Choroid plexus epithelial cell (primary cell): Measurements from ENCODE around the gene MROH2B.
"Not testable (repeated sequence)": the region's sequence is repeated elsewhere in the genome, so short reads cannot be mapped to it uniquely, and the experiment has no call there.

ENCODE experiments used
- DNase-seq: peaks from one replicate; pipeline ENCODE4 v3.0.0-alpha.2; 2010; ENCODE audit warnings: low read depth
- H3K4me3 ChIP-seq: 2 replicates; pipeline ENCODE4 v1.5.1; 2011; ENCODE audit warnings: low read depth, mild to moderate bottlenecking, control low read depth, low read length, moderate library complexity
- TF ChIP-seq, protein P1 (sequence below): conservative IDR thresholded peaks from 2 replicates; pipeline ENCODE4 v1.5.1; 2011; ENCODE audit warnings: low read depth, mild to moderate bottlenecking, control low read depth, inconsistent platforms, low read length, moderate library complexity

The MROH2B gene

DNA sequence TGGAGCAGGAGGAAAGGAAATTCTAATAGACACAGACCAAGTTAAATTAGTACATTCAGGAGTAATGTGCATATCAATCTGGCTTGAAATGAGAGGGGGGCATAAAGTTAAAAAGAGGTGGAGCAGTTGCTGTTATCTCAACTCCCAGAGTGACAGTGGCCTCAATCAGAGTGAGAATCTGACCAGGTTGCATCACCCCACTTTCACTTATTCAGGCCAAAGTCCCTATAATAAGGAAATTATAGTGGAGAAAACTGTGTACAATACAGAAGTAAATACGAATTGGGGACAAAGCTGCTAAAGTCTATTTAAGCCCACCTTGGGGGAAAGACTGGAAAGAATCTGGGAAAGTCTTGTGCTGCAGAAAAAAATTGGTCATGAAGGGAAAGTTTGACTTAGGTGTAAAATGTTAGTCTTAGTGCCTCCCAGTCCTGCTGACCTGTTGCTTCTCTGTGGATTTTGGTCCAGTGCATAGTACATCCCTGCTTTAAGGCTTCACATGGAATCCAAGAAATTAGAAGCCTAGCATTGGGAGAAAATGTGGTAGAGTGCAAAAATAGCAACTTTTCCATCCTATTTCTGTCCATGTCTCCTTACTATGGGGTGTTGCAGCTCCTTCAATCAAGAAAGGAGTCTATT lies 27.9 kb downstream of the MROH2B start:
- DNase-seq = no peak
- H3K4me3 ChIP-seq = no peak overlapping the region
- TF ChIP-seq, protein P1, sequence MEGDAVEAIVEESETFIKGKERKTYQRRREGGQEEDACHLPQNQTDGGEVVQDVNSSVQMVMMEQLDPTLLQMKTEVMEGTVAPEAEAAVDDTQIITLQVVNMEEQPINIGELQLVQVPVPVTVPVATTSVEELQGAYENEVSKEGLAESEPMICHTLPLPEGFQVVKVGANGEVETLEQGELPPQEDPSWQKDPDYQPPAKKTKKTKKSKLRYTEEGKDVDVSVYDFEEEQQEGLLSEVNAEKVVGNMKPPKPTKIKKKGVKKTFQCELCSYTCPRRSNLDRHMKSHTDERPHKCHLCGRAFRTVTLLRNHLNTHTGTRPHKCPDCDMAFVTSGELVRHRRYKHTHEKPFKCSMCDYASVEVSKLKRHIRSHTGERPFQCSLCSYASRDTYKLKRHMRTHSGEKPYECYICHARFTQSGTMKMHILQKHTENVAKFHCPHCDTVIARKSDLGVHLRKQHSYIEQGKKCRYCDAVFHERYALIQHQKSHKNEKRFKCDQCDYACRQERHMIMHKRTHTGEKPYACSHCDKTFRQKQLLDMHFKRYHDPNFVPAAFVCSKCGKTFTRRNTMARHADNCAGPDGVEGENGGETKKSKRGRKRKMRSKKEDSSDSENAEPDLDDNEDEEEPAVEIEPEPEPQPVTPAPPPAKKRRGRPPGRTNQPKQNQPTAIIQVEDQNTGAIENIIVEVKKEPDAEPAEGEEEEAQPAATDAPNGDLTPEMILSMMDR = no peak

DNA sequence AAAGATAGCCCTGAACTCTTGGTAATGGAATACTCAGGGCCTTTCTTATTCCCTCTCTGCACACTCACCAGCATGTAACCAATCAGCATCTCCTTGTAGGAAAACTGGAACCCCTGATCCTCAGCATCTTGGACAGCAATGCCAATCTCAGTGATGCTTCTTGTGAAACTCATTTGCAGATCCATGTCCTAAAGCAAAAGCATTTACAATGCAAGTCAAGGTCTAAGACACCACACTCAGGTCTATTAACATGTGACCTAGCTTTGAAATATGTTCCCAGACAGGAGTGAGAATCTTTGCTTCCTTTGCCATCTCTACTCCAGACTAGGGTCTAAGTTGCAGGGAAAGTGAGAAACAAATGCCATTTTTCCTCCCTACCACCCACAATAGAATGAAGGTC lies 38.2 kb downstream of the MROH2B start:
- TF ChIP-seq, protein P1 = no peak
- no peak overlapping the region for H3K4me3 ChIP-seq

DNA sequence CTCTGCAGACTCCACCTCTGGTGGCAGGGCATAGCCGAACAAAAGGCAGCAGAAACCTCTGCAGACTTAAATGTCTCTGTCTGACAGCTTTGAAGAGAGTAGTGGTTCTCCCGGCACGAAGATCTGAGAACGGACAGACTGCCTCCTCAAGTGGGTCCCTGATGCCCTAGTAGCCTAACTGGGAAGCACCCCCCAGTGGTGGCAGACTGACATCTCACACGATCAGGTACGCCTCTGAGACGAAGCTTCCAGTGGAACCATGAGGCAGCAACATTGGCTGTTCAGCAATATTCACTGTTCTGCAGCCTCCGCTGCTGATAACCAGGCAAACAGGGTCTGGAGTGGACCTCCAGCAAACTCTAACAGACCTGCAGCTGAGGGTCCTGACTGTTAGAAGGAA lies 48.5 kb downstream of the MROH2B start:
- not testable (repeated sequence) for H3K4me3 ChIP-seq, DNase-seq

More for the DNA sequence above, 38.2 kb downstream of the MROH2B start:
- no peak for DNase-seq

DNA sequence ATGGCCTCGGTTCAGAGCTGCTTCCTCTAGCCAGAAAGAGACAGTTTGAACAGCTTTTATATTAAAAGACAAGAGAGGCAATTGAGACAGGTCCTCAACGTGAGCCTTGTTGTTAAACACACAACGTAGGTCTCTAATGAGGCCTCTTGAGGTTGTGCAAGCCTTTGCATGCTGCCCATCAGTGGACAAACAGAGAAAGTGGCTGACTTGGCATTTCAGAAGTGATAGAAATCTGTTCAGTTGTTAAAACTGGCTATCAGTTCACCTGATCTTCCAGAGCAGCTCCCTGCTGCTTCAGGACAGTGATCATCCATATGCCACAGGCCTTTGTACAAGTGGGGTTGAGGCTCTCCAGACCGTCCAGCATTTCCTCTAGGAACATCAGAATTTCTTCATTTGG lies 58.8 kb downstream of the MROH2B start:
- no peak for DNase-seq
- H3K4me3 ChIP-seq = no peak overlapping the region
- TF ChIP-seq, protein P1 = no peak

DNA sequence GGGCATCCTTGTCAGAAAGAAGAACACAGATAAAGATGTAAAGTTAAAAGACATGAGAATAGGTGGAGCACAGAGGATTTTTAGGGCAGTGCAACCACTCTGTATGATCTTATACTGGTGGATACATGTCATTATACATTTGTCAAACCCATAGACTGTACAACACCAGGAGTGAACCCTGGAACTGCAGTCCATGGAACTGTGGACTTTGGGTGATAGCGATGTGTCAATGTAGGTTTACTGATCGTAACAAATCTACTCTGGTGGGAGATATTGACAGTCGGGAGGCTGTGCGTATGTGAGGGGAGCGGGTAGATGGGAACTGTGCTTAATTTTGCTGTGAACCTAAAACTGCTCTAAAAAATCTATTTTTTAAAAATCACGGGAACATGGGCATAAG lies 60.6 kb downstream of the MROH2B start:
- no peak for DNase-seq
- TF ChIP-seq, protein P1 = no peak
- no peak overlapping the region for H3K4me3 ChIP-seq

DNA sequence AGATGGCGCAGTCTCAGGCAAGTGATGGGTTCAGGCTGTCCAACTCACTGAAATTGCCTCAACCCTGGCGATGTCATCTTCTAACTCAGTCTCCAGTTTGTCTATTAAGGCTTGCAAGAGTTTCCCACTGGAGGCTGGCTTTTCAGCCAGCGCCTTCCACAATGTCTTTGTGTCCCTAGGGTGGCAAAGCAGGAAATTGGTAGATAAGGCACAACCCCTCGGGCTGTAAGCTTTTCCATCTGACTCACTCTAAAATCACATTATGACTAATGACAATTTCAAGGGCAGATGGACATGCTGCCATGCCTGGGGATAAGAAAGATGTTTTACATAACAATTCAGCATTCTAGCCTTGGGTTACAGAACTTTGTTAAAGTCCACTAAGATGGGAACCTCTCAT lies 61.9 kb downstream of the MROH2B start:
- DNase-seq = no peak
- H3K4me3 ChIP-seq = no peak overlapping the region
- TF ChIP-seq, protein P1 = no peak

DNA sequence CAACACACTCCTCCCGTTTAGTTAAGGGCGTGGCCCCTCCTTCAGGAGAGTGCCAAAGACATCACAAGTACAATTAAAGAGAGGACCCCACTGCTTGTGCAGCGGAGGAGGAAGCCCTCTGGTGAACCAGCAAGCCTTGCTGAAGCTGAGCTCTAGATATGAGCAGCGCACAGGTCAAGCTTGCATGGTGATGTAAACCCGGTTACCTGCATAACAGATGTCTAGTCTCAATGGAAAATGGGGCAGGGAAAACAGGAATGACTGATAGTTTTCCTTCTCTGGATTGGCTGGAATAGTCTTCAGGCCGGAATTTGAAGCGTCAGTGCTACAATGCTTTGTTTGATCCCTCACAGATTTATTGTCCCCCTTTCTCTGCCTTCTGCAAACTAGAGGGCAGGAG lies 66.2 kb downstream of the MROH2B start:
- TF ChIP-seq, protein P1 = no peak
- DNase-seq = no peak
- no peak overlapping the region for H3K4me3 ChIP-seq
